HG03095 (cell line): Measurements from ENCODE around the gene METRNL.
"Not testable (repeated sequence)": the region's sequence is repeated elsewhere in the genome, so short reads cannot be mapped to it uniquely, and the experiment has no call there.

Source experiments
- ATAC-seq: cut with Tn5 transposase; IDR thresholded peaks from one replicate; pipeline ENCODE4 v1.9.1; 2021; ENCODE audit warnings: moderate library complexity; ENCODE audit not compliant: unreplicated experiment

Gene METRNL

GRCh38 chr17:83051396-83052240 lies 27.8 kb upstream of the METRNL start:
- ATAC-seq, result peak; percentile 86

- ATAC-seq, result no peak
Measured at GRCh38 chr17:83052241-83052564, 27.2 kb upstream of the METRNL start.

- ATAC-seq, result no peak
Measured at GRCh38 chr17:83053021-83053681, 26.3 kb upstream of the METRNL start.

GRCh38 chr17:83053739-83054451 lies 25.5 kb upstream of the METRNL start:
- no peak for ATAC-seq

- no peak for ATAC-seq
Measured at GRCh38 chr17:83054518-83055125, 24.8 kb upstream of the METRNL start.

- not testable (repeated sequence) for ATAC-seq
Measured at GRCh38 chr17:83055176-83055575, 24.2 kb upstream of the METRNL start.

- no peak for ATAC-seq
Measured at GRCh38 chr17:83055911-83056582, 23.4 kb upstream of the METRNL start.

- no peak for ATAC-seq
Measured at GRCh38 chr17:83056583-83057396, 22.6 kb upstream of the METRNL start.

GRCh38 chr17:83057397-83057761 lies 22.0 kb upstream of the METRNL start:
- ATAC-seq, result no peak

GRCh38 chr17:83057793-83058265 lies 21.6 kb upstream of the METRNL start:
- ATAC-seq, result no peak

GRCh38 chr17:83058266-83058798 lies 21.1 kb upstream of the METRNL start:
- no peak for ATAC-seq

GRCh38 chr17:83061586-83061985 lies 17.8 kb upstream of the METRNL start:
- ATAC-seq, result no peak

- ATAC-seq, result no peak
Measured at GRCh38 chr17:83062011-83062817, 17.2 kb upstream of the METRNL start.

GRCh38 chr17:83062818-83063671 lies 16.4 kb upstream of the METRNL start:
- ATAC-seq, result no peak

- ATAC-seq, result no peak
Measured at GRCh38 chr17:83064021-83064731, 15.2 kb upstream of the METRNL start.

GRCh38 chr17:83064732-83065659 lies 14.4 kb upstream of the METRNL start:
- no peak for ATAC-seq
